NCI-H2029 treated with DMSO at 0.1 percent for 48 hours (cell line): ENCODE data around the gene ZEB1.

Experiments used
- DNase-seq: peaks from one replicate; lab custom pipeline; 2025; lab: John Stamatoyannopoulos, UW

ZEB1 gene

DNA sequence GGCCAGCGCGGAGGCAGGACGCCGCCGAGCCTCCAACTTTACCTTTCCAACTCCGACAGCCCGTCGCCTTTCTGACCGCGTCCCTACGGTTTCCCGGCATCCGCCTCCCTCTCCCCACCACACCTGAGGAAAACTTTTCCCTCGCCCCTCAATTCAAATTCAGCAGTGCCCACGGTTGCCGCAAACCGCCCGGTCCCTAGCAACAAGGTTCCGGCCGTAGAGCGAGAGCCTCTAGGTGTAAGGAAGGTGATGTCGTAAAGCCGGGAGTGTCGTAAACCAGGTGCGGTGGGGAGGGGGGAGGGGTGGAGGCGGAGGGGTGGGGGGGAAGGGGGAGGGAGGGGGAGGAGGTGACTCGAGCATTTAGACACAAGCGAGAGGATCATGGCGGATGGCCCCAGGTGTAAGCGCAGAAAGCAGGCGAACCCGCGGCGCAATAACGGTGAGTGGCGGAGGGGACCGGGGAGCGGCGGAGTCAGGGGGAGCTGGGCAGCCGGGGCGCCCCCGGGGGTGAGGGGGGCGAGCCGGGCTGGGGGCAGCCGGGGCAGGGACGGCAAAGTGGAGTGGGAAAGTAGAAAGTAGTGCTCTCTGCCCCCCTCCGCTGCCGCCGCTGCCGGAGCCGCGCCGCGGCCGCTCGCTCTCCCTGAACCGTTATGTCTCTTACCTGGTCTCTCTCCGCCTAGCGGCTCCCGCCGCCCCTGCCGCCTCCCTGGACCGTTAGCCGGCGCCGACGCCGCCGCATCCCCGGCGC is at the start of gene ZEB1:
Gene ZEB1 (plus strand): TSS at position 363 of the 748 bp plus-strand sequence. CDS start 19 bp downstream, at position 382.
- DNase-seq, result peak; percentile 50

DNA sequence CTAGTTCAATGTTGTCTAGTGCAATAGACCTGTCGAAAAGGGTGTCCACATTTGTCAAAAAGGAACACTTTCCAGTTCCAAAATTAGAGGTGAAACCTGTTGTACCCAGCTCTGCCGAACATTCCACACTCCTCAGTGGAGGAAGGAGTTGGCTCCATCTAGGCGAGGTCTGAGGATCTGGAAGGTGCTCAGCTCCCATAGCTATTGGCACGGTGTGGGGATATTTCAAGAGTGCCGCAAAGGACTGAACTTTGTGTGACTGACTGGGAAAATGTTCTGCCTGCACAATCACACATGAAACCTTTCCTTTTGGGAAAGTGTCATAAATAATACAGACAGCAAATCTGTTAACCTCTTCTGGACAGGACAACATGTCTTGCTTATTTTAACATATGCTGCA is 48.1 kb upstream of the ZEB1 start:
- no peak for DNase-seq

DNA sequence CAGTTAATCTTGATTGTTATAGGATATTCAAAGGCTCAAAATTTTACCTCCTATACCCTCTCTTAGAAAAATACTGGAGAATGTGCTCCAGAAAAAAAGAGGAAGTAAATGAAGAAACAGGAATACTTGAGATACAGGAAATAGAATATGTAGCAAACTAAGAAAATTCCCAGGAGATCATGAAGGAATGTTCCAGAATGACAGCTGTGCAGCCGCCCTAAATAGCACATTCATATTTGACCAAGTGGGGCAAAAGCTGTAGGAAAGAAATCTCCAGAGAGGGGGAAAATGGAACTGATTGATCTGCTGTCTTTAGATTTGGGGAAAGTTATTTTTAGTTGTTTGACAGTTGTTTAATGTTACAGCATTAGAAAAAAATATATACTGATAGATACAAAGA is 46.2 kb upstream of the ZEB1 start:
- no peak for DNase-seq

GRCh38 chr10:31273789-31274188 is 45.2 kb upstream of the ZEB1 start:
- DNase-seq, result no peak

GRCh38 chr10:31274310-31274709 is 44.7 kb upstream of the ZEB1 start:
- DNase-seq, result no peak

- no peak for DNase-seq
These were observed 40.6 kb upstream of the ZEB1 start for GRCh38 chr10:31278279-31278941.

GRCh38 chr10:31280972-31281371 is 38.0 kb upstream of the ZEB1 start:
- DNase-seq, result no peak

DNA sequence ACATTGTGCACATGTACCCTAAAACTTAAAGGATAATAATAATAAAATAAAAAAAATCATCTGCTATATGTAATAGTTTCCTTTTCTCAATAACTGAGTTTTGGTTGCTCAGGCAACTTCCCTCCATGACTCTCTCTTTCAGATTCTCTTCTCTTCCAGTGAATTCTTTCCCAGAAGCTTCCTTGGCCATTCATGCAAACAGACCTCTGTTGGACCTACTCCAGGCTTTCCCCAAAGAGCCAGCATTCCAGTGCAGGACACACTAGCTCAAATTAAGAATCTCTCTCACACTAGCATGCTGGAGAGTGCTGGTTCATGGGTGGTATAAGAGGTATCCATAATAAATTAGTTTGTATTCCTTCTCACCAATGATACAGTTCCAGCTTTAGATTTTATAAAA is 31.0 kb upstream of the ZEB1 start:
- DNase-seq, result no peak

DNA sequence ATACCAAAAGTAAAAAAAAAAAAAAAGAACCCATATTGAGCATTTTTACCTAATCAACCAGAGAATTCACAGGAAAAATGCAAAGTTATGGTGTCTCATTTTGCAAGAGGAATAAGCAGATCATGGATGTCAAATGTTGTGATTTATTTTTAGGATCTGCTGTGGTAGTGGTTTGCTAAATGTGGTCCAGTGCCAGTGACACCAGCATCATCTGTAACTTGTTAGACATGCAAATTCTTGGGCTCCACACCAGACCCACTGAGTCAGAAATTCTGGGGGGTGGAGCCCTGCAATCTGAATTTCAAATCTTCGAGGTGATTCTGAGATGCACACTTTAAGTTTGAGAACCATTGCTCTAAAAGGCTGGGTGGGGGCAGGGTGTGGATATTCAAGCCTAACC is 30.1 kb upstream of the ZEB1 start:
- no peak for DNase-seq

DNA sequence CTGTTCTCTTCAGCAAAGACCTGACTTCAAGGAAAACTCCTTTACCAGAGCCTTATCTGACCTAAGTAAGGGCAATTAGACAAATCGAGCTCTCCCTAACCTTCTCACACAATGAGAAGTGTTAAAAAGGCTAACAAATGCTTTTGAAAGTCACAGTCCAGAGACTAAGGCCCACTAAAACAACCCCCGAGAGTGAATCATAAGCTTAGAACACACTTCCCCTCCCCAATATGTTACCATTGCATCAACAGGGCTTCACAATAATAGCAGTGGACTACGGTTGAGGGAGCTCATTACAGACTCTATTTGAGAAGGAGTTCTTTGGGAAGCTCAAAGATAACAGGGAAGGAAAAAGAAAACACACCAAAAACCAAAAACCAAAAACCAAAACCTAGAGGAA is 28.6 kb upstream of the ZEB1 start:
- DNase-seq, result no peak

DNA sequence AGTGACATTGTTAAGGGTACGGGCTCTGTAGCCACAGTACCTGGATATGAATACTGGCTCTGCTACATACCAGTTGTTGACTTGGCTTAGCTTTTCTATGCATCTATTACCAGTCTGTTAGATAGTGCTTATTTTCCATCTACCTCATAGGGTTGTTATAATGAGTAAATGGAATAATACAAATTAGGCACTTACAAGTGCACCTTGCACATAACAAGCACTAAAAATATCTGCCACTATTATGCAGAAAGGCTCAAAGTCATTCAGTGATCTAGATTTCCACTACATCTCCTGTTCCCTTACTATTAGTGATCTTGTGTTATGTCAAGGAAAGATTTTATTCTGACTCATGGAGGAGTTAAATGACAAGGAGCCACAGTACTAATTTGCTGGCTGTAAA is 27.9 kb upstream of the ZEB1 start:
- DNase-seq, result no peak

DNA sequence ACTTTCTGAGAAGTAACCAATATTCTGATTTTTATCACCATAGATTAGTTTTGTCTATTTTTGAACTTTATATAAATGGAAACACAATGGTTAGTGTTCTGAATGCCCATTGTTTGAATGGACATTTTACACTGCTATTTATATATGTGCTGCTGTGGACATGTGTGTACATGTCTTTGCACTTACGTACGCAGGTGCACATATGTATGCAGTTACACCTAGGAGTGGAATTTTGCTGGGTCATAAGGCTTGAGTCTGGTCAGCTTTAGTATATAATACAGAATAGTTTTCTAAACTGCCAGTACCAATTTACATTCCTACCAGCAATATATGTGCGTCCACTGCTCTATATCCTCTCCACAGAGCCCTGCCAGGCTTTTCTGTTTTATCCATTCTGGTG is 24.5 kb upstream of the ZEB1 start:
- DNase-seq, result no peak

GRCh38 chr10:31296754-31297153 is 22.3 kb upstream of the ZEB1 start:
- no peak for DNase-seq

DNA sequence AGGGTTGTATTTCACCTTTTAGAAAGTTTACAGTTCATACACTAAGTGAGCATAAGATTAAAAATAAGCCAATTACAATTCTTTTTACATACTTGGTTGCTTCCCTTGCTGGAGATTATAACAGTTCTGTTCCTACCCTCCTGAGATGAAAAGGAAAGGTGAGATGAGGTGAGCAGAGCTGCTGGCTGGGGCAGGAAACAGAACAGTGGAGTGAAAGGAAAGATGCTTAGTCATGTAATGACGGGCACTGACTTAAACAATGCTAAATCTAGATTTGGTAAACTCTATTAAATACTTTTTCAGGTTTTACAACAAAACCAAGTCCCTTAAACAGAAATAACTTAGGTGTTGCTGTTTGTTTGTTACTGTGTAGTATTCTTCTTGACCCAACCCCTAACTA is 19.9 kb upstream of the ZEB1 start:
- no peak for DNase-seq

DNA sequence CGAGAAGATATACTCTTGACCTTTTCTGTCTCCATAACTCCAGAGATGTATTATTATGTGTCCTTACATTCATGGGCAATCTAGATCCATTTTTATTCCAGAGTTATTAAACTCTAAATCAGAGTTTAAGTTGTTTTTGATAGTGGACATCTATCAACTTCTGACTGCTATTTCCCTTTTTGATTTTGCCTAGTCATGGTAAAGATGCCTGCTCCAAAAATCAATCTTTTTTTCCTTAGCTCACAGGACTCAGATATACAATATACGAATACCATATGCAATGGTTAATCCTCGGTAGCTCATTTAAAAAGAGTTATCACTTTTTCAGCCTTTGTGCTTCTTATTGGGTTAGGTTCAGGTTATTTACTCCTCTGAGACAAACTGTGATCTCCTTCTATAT is 15.8 kb upstream of the ZEB1 start:
- no peak for DNase-seq

DNA sequence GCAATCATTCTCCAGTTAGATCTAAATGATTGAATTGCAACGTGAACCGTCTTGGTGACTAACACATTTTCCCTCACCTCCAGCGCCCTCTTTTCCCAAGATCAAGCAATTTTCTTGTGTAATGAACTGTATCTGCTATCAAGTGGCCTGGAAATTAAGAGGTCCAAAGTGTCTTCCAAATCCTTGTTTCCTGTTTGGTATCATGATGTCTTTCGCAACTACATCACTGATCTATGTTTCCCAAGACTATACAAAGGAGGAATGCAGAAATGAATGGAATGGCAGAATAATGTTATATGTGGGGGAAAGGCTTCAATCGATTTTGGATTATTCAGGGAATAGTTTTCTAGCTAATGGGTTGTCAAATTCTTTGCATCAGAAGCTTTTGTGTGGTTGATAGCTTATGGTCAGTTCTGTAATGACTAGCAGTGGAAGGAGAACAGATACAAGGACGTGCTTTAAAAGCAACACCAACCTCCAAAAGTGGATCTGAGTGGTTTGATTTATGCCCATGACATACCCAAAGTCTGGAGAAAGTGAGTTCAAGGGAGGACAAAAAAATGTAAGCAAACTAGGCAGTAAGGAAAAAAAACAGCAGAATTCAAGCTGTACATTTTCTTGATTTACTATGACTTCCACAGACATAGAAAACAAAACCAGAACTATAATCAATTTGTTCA is 14.6 kb upstream of the ZEB1 start:
- DNase-seq, result no peak

DNA sequence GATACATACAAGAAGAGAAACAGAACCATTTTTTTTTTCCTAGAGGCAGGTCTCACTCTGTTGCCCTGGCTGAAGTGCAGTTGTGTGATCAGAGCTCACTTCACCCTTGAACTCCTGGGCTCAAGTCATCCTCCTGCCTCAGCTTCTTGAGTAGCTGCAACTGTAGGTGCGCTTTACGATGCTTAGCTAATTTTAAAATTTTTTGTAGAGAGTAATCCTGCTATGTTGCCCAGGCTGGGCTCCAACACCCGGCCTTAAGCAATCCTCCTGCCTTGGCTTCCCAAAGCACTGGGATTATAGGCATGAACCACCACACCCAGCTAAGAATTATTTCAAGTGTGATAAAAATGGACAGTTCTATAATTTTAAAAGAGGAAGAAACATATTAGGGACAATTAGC is 5.6 kb upstream of the ZEB1 start:
- no peak for DNase-seq

- no peak for DNase-seq
These were observed 4.5 kb upstream of the ZEB1 start for GRCh38 chr10:31314256-31315150.

DNA sequence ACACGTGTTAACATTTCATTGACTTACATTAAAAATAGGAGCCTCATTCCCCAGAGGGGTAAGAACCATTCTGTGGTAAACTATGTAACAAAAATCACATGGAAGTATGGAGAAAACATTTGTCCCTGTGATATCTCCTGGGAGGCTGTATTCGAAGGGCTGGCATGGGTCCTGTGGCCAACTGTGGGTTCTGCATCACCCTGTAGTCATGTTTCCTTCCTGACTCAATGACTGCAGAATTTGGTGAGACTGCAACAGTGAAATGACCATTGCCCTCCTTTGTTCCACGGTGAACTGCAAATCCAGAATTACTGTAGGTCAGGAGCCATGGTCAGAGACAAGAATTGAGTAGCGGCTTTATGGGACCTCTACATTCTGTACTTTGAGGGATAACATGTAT is 3.6 kb upstream of the ZEB1 start:
- no peak for DNase-seq

- DNase-seq, result no peak
These were observed 1.8 kb upstream of the ZEB1 start for GRCh38 chr10:31317171-31317570.

DNA sequence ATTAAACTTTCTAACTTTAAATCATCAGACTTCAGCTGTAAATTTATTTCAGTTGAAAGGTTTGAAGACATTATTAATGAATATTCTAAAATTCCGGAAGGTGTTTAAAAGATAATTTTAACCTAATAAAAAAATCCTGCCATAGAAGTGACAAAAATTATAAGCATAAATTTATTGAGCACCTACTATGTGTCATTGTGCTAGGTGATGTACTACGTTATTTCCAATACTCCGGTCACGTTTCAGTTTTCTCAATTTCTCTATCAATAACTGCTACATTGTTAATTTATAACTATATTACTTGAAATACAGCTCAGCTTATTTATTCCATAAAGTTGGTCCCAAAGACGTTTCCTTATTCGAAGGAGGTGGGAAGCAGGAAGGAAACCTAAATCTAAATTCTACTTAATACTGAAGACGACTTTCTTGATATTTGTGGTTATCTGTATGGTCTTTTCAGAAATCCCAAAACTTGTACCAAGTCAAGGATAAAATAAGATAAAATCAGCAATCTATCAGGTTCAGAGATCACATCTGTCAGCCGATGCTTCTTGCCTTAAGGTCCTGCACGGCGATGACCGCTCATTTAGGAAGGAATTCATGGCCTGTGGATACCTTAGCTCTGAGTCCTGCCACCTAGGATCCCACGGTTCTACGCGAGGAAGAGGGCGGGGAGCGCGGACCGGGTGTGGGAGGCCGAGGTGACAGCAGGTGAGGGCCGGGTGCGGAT is 1.2 kb upstream of the ZEB1 start:
- DNase-seq, result no peak
